Measurements from ENCODE around the gene BATF2. TPM values are rescaled to one million over a fixed set of nuclear protein-coding genes. Genes with fewer than 3 reads are reported as not detected.

The BATF2 gene
- total and polyA plus RNA-seq, 10 of the 15 experiments (the other 5 are each of a cell fraction or from before 2014, with no cell fraction given) = 0.18 to 1.1 (median 0.38) TPM; not detected in 1

DNA sequence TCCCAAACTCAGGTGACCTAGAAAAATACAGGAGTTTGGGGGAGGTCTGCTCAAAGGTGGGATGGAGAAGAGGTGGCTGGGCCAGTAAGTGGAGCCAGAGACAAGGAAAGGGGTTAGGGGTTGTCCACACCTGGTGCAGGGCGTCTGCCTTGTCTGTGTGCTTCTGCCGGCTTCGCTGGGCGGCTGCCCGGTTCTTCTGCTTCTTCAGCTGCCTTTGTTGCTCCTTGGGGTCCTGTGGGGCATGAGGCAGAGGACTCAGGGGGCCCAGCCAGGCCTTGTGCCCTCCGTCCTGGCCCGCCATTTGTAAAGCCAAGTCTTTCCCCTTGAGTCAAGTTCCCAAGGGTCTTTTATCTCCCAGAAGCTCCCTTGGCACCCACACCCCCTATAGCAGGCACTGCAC is 2.5 kb downstream of the BATF2 start:
- in situ Hi-C loops (cut with MboI) (no loop called here), intact Hi-C loops (cut with micrococcal nuclease; ENCODE audit: unreplicated experiment) (no loop called here)
- Histone ChIP-seq H3K4me3 (no peak overlapping the region), H3K79me2 (ENCODE audit: control insufficient read depth, insufficient read depth, low read length) (no peaks in the 10 kb centered on the region), H4K20me1 (ENCODE audit: control insufficient read depth, insufficient read depth) (no peaks in the 10 kb centered on the region), H3K27ac (ENCODE audit: control insufficient read depth, insufficient read depth) (no peak overlapping the region), H3K27me3 (replicated peaks in 1 of 2; ENCODE audit: control insufficient read depth in 2 of 2, insufficient read depth in 2 of 2, low read length in 1 of 2) (no peaks in the 10 kb centered on the region; a peak in 1 of 4 replicates), H3K9me3 (replicated peaks; ENCODE audit: control insufficient read depth, insufficient read depth, low read length) (no peaks in the 10 kb centered on the region), H3K4me1 (ENCODE audit: control insufficient read depth, insufficient read depth, low read length) (peaks cover 21% of the 10 kb centered on the region), H3K9ac (ENCODE audit: control insufficient read depth, insufficient read depth, low read length) (no peak overlapping the region), H3K4me2 (ENCODE audit: control insufficient read depth, insufficient read depth) (no peak overlapping the region), H2AFZ (ENCODE audit: control insufficient read depth, low read depth, low read length) (no peak overlapping the region), H3K36me3 (ENCODE audit: control insufficient read depth in 2 of 2, insufficient read depth in 2 of 2, low read length in 1 of 2) (no peaks in the 10 kb centered on the region)
- ChIA-PET SMC1A (ENCODE audit: uncharacterized antibody, unreplicated experiment) (no interaction called here), RAD21 (ENCODE audit: unreplicated experiment) (no interaction called here), POLR2A (no interaction called here), CTCF (interaction anchor here (0.6 kb wide), 1 partner anchor 258 kb away, joined by 4 read pairs; no protein-coding TSS in a partner anchor)
- WGBS (ENCODE audit: insufficient coverage, insufficient replicate concordance, low lambda C conversion rate, missing lambda C conversion rate) = 38% methylated on average over 7 of the region's 7 CpGs
- TF ChIP-seq MYB (IDR thresholded peaks at IDR 0.05; ENCODE audit: borderline replicate concordance, low read depth, low read length) (no peak), STAT1 (conservative IDR thresholded peaks at IDR 0.05) (no peak), POLR2A (IDR thresholded peaks at IDR 0.05; ENCODE audit: low read depth, low read length) (no peak), IKZF1 (conservative IDR thresholded peaks at IDR 0.05) (no peak), SREBF1 (IDR thresholded peaks at IDR 0.05; ENCODE audit: low read length) (no peak), NR2C2 (IDR thresholded peaks at IDR 0.05; ENCODE audit: borderline replicate concordance, control insufficient read depth, insufficient read length, low read depth) (no peak), KLF5 (IDR thresholded peaks at IDR 0.05; ENCODE audit: partially characterized antibody) (no peak), LARP7 (IDR thresholded peaks at IDR 0.05) (no peak), ETV6 (conservative IDR thresholded peaks at IDR 0.05 in 1 of 2, IDR thresholded peaks at IDR 0.05 in 1 of 2; ENCODE audit: borderline replicate concordance in 1 of 2, low read depth in 1 of 2) (no peak), HDGF (IDR thresholded peaks at IDR 0.05) (no peak), RBBP5 (conservative IDR thresholded peaks at IDR 0.05) (no peak)
- TF ChIP-seq, protein P1, sequence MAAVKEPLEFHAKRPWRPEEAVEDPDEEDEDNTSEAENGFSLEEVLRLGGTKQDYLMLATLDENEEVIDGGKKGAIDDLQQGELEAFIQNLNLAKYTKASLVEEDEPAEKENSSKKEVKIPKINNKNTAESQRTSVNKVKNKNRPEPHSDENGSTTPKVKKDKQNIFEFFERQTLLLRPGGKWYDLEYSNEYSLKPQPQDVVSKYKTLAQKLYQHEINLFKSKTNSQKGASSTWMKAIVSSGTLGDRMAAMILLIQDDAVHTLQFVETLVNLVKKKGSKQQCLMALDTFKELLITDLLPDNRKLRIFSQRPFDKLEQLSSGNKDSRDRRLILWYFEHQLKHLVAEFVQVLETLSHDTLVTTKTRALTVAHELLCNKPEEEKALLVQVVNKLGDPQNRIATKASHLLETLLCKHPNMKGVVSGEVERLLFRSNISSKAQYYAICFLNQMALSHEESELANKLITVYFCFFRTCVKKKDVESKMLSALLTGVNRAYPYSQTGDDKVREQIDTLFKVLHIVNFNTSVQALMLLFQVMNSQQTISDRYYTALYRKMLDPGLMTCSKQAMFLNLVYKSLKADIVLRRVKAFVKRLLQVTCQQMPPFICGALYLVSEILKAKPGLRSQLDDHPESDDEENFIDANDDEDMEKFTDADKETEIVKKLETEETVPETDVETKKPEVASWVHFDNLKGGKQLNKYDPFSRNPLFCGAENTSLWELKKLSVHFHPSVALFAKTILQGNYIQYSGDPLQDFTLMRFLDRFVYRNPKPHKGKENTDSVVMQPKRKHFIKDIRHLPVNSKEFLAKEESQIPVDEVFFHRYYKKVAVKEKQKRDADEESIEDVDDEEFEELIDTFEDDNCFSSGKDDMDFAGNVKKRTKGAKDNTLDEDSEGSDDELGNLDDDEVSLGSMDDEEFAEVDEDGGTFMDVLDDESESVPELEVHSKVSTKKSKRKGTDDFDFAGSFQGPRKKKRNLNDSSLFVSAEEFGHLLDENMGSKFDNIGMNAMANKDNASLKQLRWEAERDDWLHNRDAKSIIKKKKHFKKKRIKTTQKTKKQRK (IDR thresholded peaks at IDR 0.05; ENCODE audit: low read depth, low read length) = no peak
- FAIRE-seq (no peak), DNase-seq (ENCODE audit: low read depth, low spot score) (no peak), ATAC-seq (no peak)
- no TSS peak for BruUV-seq (replicated peaks)
